Activated CD4-positive, alpha-beta T cell treated with anti-CD3 and anti-CD28 coated beads for 4 hours (primary cell): ENCODE data around the gene ABCA1.
"Not testable (repeated sequence)": the region's sequence is repeated elsewhere in the genome, so short reads cannot be mapped to it uniquely, and the experiment has no call there.

Experiments
- DNase-seq, 2 donors: peaks; one replicate each; pipeline ENCODE4 v3.0.0-alpha.2; 2020

ABCA1 gene

DNA sequence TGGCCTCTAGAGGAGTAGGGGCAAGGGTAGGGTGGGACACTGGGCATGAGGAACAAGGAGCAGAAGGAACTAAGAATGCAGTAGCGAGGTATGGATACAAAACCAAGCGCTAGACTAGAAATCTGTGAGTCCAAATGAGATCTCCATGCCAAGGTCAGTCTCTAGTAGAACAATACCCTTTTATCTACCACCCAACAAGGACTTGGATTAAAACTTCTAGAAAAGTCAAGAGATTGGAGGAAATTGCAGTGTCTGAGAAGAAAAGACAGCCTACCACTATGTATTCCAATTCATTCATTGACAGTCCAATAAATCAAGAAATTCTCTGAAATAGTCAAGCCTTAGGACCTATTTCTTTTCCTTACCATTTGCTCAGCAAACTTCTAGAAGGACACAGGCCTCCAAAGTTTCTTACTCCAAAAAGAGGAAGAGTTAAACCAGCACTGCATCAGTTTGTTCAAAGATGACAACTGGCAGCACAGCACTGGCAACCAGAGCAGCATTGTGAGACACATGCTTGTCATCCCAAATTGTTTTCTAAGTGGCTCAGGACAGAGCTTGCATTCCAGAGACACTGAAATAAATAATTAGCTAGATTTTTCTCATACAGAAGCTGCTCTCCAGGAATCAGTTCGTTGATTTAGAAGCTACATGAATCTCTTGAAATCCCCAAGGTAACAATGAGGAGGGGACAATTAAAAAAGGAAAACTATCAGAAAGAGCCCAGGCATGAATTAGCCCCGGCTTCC, 22.6 kb downstream of the ABCA1 start:
- no peak for DNase-seq

DNA sequence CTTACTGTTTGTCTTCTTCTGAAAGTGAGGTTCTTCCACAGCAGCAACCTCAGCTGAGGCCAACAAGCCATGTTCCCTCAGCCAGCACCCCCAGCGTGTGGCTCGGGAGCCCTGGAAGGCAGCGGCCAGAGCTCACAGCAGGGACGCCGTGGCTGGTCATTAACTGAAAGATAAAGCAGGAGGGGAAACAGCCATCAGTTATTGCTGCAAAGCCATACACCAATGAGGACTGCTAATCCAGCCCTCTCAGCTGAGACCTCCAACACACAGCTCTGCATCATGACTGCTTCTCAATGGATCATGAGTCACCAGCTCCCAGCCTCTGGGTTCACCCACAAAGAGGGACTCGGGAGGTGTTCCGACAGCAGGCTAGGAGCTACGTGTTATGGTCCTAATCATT, 24.3 kb downstream of the ABCA1 start:
- DNase-seq, result no peak

DNA sequence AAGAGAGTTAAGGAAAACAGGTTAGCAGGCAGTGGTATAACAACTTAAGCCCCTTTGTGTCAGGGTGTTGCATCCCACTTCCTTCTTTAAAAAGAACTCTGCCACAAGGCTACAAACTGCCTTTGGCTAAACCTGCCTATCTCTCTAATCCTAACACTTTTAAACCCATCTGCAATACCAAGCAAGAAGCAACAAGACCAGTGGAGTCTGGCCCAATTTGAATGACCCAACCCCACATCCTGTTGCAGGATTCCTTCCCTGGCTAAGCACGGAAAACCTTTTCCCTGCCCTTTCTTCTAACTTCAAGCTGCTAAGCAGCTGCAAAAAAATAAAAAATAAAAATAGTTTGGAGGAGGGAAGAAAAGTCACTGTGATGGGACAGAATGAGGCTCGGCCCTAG, 27.1 kb downstream of the ABCA1 start:
- DNase-seq, result no peak

DNA sequence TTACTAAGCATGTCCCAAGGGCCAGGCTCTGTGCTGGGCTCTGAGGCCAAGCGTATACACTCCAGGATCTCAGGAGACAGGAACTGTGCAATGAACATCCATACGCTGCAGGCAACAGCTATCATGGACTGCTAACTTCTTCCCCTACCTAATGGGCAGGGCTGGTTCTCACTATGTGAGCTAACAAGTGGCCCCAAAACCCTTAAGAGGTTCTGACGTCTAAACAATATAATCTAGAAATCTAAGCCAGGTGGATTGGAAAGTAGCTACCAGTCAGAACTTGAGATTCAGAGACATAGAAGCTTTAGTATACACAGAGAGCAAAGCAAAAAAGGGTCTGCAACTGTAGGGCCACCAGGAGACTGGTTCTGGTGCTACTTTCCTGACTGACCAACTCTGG, 27.6 kb downstream of the ABCA1 start:
- DNase-seq, result no peak

DNA sequence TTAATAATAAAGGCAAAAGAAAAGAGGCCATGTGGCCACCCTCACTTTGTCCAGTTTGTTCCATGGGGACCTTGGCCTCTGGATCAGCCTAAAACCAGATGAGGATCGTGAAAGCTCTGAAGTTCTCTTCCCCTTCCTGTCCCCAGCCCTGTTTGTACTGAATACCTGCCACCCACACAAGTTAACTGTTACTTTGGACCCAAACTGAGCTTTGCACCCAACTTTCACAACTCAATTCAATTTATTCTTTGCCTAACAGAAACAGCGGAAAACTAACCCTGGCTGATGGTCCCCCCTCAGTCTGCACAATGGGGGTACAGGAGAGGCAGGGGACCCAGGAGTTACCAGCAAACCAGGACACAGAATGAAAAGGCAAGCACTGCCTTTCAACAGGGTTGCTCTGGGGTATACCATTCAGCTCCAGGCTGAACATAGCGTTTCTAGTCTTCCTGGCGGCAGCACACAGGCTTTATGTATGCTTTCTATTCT, 28.2 kb downstream of the ABCA1 start:
- DNase-seq, result no peak

DNA sequence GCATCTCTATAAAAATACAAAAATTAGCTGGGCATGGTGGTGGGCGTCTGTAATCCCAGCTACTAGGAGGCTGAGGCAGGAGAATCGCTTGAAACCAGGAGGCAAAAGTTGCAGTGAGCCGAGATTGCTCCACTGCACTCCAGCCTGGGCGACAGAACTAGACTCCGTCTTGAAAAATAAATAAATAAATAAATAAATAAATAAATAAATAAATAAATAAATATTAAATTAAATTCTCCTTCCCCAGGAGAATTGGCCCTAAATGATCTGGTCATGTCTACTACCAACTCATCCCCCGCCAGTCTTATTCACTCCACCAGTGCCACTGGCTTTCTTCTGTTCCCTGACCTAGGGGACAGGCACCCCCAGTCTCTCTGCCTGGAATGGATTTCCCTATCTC, 29.6 kb downstream of the ABCA1 start:
- DNase-seq, result not testable (repeated sequence)

DNA sequence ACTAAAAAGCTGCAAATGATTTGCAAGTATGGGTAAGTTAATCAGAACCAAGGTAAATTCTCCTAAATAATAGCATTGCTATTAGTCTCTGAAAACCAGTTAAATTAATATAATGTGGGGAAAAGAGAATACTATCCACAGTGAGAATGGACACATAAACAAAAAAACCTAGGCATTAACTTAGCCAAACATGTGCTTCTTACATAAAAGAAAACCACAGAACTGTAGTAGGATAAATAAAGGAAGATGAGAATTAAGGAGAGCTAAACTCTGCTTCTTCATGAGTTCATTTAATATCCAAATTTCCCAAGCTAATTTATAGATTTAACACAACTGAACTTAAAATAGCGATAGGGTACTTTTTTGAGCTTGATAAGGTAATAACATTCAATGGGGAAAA, 31.8 kb downstream of the ABCA1 start:
- DNase-seq, result no peak

DNA sequence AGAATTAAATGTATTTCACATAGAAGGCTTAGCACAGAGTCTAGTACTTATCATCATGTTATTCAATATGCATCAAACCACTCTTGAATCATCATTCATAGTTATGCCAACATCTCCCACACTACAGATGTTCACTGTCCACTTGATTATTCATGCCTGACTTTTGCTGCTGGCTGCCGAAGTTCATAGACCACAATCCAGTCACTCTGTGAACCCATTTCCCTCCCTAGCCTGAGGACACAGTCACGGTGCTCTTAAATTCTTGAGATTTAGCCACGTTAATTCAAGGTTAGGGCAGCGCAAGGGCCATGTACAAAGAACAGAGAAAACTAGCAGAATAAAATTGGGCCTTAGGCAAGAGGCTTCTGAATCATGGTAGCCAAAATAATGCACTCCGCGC, 32.4 kb downstream of the ABCA1 start:
- no peak for DNase-seq

DNA sequence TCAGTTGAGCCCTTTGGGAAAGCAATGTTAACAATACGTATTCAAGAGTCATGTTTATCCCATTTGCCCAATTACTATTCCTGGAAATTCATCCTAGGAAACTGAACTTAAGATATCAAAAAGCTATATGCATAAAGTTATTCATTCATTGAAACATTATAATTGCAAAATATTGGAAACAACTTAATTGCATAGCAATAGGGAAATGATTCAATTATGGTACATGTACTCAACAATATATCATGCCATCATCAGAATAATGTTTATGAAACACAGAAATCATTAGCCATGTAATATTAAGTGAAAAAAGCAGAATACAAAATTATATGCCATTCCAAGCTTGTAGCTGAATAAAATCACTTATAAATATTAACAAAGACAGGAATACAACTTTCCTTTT, 35.3 kb downstream of the ABCA1 start:
- DNase-seq, result no peak

DNA sequence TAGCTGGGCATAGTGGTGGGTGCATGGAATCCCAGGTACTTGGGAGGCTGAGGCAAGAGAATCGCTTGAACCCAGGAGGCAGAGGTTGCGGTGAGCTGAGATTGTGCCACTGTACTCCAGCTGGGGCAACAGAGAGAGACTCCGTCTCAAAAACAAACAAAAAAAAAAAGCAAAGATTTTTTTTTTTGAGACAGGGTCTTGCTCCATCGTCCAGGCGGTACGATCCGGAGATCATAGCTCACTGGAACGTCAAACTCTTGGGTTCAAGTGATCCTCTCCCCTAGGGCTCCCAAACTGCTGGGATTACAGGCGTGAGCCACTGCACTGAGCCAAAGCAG, 37.6 kb downstream of the ABCA1 start:
- no peak for DNase-seq

DNA sequence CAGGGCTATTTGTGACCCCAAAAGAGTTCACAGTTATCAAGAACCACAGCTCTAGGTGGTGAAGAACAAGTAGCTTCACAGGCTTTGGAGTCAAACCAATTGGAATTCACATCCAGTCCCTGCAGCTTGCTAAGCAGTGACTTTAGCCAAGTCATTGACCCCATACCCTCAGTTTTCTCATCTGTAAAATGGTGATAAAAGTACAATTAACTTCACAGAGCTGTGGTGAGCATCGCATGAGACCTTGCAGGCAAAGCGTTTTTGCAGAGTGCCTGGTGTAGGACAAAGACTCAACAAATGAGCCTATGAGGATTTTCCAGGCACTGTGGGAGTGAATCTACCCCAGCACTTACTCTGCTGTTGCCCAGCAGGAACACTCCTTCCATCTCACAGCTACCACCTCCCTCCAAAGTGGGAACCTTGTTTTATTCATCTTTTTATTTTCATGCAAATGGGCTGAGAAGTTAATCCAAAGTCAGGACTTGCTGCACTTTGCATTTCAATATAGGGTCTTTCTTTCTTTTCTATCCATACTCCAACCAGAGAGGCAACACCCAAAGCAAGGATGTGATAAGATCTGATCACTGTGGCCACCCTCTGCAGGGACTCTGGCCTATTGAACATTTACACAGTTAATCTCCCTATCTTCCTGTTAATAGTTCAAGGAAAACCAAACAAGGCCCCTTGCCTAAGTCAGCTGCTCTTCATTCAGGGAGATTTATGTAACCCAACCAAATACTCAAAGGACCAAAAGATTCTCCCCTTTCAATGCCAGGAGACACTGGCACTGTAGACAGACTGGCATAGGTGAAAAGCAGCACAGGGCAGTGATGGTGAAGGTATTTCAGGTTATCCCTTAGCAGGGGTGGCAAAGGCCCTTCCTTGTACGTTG, 41.9 kb downstream of the ABCA1 start:
- DNase-seq, result no peak

DNA sequence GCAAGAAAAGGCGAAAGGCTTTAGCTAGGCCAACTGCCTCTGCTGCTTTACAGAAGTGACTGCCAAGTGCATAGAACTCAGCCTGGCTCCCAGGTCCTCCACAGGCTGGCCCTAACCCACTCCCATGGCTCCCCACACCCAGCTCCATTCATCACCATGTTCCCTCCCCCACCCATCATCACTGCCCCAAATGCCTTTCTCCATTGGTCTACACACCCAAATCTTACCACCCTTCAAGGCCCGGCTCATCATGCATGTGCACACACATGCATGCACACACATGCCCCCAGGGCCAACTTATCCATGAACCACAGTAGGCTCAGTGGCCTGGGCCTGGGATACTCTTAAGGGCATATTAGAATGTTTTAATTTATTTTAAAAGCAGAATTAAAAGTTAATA, 44.8 kb downstream of the ABCA1 start:
- no peak for DNase-seq

DNA sequence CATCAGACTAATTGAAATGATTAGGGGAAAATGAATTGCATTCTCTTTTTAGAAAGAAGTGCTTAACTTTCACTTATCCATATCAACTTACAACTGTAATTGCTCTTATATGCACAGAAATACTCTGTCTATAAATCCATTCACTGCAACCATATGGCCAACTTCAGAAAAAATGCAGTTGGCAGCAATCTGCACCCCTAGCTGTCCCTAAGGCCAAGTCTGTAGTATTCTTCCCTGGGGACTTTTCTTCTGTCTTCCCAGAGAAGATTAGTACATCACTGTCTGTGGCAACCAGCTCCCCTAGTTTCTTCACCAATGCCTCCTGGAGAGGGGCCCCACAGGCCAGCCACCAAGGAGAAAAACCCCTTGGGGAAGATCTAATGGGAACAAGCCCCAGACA, 45.4 kb downstream of the ABCA1 start:
- no peak for DNase-seq

DNA sequence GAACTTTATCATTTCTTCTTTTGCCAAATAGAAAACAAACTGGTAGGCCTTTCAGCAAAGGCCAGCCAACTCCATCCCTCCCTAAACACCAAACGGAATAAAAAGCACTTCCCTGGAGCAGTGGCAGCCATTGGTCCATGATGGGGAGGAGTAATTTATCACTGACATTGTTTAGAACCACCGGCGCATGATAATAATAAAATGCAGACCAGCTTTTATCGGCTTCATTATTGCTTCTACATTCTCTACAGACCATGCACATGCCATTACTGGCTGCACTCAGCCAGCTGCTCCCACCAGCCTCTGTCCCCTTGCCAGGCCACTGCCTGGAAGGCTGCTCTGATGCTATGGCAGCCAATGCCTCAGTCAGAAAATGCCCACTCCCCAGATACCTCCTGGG, 45.9 kb downstream of the ABCA1 start:
- DNase-seq, result no peak

DNA sequence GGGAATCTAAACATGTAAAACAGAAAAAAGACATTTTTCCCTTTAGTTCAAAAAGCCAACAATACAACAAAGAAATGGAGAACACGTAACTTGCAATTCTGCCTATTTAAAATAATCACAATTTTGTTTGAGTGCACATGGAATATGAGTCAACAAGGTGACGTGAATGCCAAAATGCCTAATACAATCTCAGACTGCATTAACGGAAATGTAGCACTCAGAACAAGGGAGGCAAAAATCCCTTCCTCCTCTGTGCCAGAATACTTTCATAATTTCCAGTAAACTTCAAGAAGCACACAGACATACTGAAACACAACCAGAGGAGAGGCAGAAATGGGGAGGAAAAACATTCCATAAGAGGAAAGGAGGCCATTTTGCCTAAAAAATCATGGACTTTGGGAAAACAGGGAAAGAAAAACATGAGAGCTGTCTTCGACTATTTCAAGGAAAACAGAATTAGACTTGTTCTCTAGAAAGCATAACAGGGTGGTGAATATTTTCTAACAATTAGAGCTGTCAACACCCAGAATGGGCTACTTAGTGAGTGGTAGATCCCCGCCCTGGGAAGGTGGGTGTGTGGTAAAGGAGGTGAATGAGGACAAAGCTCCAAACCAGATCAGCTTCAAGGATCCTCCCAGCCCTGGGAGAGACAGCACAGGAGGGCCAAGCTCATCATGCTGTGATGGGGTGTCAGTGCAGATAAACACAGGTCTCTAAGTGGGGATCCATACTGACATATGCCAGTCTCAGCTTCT, 48.2 kb downstream of the ABCA1 start:
- DNase-seq, result no peak

DNA sequence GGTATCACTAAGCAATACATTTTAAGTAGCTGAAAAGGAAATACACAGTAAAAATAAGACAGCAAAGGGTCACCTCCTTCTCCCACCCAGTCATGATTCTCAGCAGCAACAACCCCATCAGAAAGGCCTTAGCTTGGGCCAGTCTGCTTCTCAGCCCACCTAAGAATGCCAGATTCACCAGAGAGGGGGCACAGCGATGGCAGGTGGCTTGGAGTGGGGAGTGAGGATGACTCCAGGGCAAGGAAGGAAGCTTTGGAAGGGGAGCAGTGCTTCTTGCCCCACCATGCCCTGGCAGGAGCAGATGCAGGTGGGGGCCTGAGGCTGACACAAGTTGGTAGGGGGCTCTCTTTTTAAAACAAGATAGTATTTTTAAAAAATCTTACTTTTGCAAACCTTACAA, 51.4 kb downstream of the ABCA1 start:
- DNase-seq, result no peak

DNA sequence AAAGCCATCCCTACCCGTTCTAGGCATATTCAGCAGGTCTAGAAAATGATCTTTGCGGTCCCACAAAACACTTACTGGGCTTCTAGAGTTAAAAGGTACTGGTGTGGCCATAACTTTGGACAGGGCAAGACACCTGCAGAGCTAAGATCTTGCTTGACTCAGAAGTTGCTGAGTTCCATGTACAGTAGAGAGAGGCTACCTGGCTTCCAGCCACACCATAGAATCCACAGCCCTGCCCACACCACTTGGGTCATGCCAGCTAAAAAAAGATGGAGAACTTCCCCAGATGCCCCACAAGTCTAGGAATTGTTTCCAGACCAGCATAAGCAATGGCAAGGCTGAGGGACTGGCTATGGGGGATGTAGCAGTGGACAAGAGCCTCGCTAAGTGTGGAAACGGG, 52.1 kb downstream of the ABCA1 start:
- no peak for DNase-seq

DNA sequence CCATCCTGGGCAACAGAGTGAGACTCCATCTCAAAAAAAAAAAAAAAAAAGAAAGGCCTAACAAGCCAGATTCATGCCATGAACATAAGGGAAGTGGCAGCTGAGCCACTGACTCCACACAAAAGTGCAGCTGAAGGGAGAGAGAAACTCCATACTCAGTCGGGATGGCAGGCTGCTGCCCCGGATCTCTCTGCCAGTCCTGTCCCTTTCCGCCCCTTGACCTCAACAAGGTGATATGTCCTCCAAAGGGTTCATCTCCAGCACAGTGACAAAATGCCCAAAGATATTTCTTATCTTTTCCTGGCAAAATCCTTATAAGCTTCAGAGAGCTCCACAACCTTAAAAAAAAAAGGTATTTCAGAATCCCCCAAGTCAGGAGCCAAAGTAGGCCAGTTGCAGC, 52.6 kb downstream of the ABCA1 start:
- no peak for DNase-seq

DNA sequence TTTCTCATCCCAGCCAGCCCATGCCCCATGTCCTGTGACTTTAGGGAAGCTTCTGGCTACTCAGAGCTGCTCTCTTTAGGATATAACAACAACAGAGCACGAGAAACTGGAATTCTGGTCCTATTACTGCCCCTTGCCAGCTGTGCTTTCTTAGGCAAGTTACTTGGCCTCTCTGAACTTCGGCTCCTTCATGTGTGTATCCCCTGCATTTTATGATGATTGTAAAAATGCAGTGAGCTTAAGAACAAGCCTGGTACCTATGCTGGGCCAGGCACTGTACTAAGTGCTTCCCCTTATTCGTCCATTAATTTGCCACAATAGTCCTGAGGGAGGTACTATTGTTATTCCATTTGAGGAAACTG, 54.5 kb downstream of the ABCA1 start:
- DNase-seq, result no peak

DNA sequence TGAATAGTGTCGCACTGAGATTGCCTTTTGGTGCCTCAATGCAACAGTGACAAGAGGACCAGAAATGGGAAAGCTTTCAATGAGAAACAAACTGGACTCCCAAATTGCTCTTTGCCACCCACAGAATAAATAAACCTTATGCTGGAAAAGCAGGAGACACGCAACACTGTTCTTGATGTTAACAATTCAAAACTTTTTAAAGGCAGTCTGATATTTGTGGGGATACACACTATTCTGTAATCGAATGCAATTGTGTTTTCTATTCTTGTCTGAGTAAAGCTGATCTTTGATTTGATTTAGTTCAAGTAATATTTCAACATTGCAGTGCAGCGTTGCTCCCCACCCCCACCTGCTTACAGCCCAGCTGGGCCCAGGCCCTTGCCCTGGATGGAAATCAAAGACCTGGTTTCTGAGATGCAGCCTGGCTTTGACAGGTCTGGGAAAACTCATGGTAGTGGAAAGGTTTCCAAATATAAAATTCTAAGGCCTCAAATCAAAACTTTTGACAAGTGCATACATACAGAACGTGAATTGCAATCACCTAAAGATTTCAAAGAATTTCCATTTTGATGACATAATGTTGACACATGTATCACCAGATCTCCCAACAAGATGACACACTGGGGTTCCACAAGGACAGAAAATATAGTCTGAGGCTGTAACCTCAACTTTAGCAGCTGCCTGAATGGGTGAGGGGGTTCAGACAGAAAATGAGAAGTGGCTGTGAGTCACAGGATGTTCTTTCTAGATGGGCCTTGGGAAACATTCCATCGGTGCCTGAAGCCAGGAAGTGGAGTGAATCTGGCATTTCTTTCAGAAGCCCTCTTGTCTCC, 55.1 kb downstream of the ABCA1 start:
- DNase-seq, result no peak

DNA sequence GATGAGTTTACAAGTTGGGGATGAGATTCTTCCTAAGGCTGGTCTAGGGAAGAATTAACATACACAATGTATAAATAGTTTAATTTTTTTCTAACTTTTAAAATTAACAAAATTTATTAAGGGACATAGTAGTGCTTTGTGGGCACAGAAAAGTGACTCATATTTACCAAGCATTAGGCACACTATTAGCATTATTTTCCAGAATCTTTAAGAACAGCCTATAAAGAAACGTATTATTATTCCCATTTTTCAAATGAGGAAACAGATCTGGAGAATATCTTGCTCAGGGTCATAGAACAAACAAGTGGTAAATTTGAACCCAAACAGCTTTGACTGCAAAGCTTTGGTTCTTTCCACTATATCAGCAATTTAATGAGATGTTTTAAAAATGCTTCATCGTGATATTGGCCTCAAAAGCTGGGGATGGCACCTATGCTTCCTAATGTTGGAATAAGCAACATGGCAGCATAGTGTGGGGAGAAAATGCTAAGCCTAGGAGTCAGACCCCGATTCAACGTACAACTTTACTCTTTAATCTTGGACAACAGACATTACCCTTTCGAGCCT, 55.9 kb downstream of the ABCA1 start:
- no peak for DNase-seq

DNA sequence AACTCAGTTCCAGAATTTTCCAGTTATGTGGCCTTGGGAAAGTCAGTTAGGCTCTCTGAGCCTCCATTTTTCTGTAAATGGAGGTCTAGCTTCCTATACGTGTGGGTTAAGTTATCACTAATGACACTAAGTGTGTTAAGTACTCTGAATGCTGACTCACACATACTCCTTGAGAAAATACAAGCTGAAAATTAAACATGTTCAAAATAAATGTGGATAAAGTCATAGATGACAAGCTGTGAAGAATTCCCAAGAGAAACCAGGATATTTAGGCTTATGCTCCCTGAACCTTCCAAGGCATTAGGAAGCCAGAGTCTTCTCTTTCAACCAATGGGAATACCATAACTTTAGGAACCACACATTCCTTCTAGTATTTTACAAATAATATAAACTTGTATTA, 58.1 kb downstream of the ABCA1 start:
- DNase-seq, result no peak
